Skeletal muscle satellite cell (primary cell): ENCODE data around the gene COL26A1.

Experiments used
- H3K27me3 ChIP-seq: 2 replicates; pipeline ENCODE4 v1.7.0; 2013; ENCODE audit warnings: low read length; ENCODE audit not compliant: control insufficient read depth, insufficient read depth
- H3K36me3 ChIP-seq: 2 replicates; pipeline ENCODE4 v1.7.0; 2013; ENCODE audit warnings: mild to moderate bottlenecking, control low read depth, low read length; ENCODE audit not compliant: insufficient read depth
- H3K4me1 ChIP-seq: 2 replicates; pipeline ENCODE4 v1.7.0; 2013; ENCODE audit warnings: low read length; ENCODE audit not compliant: control insufficient read depth, insufficient read depth
- H3K4me2 ChIP-seq: 2 replicates; pipeline ENCODE4 v1.7.0; 2013; ENCODE audit warnings: mild to moderate bottlenecking, low read length
- H3K4me3 ChIP-seq: 2 replicates; pipeline ENCODE4 v1.7.0; 2013; ENCODE audit warnings: low read length
- H3K9ac ChIP-seq: 2 replicates; pipeline ENCODE4 v1.7.0; 2013; ENCODE audit warnings: mild to moderate bottlenecking, low read depth, low read length, moderate library complexity
- H3K9me3 ChIP-seq: replicated peaks from 2 replicates; pipeline ENCODE4 v1.7.0; 2013; ENCODE audit warnings: mild to moderate bottlenecking, control low read depth, low read length

COL26A1 gene

GRCh38 chr7:101553018-101553770, 190.5 kb downstream of the COL26A1 start:
- H3K9ac ChIP-seq, result no peak overlapping the region
- no peaks in the 10 kb centered on the region for H3K36me3 ChIP-seq
- H3K9me3 ChIP-seq, result no peaks in the 10 kb centered on the region
- peaks cover 28% of the 10 kb centered on the region for H3K27me3 ChIP-seq
- H3K4me2 ChIP-seq, result no peak overlapping the region
- no peaks in the 10 kb centered on the region for H3K4me1 ChIP-seq
- no peak overlapping the region for H3K4me3 ChIP-seq

DNA sequence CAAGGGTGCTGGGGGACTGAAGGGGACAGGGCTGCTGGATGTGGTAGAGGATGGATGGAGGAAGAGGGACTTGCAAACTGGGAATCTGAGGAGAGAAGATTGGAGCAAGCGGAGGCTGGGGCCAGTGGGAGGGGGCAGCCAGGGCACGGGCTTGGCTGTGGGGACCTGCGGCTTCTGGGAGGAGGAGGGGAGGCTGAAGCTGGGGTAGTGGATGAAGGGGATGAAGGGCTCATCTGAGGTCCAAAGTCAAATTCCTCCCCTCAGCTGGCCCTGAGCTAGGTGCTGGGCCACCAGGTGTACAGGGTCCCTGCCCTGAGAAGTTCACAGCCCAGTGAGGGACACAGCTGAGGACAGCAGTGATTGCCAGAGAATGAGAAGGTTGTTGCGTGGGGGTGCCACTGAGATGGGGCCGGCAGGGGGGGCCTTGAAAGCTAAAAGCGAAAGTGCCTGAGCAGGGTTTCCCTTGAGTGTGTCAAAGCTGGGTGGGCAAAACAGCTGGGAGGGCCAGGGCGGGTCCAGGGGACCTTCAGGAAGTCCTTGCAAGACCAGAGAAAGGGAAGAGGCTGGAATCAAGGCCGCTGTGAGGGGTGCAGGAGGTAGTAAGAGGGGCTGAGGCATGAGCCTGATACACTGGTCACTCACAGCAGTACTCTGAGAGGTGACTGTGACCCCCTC, 191.2 kb downstream of the COL26A1 start:
- no peak overlapping the region for H3K4me2 ChIP-seq
- no peaks in the 10 kb centered on the region for H3K9me3 ChIP-seq
- H3K4me1 ChIP-seq, result no peaks in the 10 kb centered on the region
- no peaks in the 10 kb centered on the region for H3K36me3 ChIP-seq
- H3K9ac ChIP-seq, result no peak overlapping the region
- no peak overlapping the region for H3K4me3 ChIP-seq
- H3K27me3 ChIP-seq, result peaks cover 33% of the 10 kb centered on the region

DNA sequence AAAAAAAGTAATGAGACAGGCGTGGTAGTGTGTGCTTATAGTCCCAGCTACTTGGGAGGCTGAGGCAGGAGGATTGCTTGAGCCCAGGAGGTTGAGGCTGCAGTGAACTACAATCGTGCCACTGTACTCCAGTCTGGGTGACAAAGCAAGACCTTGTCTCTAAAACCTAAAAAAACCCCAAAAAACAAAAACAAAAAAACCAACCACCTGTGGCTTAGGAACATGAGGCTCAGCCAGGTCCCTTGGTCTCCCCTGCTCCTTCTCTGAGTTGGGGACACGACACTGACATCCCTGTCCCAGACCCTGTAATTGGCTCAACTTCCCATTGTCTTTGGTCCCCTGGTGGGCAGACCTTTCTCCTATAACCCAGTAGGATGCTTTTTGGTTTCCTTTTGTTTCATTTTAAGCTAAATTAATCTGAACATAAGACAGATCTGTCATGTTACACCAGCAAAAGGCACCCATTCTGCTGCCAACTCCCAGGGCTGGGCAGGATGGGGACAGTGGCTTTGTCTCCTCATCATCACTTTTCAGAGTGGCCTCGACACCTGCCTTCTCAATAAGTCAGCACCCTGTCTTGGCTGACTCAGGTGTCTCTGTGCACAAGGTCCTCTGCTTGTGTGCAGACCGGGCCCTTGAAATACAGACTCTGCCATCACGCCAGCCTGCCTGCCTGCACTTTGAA, 192.1 kb downstream of the COL26A1 start:
- Histone ChIP-seq H3K36me3 (no peaks in the 10 kb centered on the region), H3K27me3 (peaks cover 36% of the 10 kb centered on the region), H3K4me1 (no peaks in the 10 kb centered on the region), H3K9me3 (no peaks in the 10 kb centered on the region), H3K4me3 (no peak overlapping the region), H3K9ac (no peak overlapping the region), H3K4me2 (no peak overlapping the region)

DNA sequence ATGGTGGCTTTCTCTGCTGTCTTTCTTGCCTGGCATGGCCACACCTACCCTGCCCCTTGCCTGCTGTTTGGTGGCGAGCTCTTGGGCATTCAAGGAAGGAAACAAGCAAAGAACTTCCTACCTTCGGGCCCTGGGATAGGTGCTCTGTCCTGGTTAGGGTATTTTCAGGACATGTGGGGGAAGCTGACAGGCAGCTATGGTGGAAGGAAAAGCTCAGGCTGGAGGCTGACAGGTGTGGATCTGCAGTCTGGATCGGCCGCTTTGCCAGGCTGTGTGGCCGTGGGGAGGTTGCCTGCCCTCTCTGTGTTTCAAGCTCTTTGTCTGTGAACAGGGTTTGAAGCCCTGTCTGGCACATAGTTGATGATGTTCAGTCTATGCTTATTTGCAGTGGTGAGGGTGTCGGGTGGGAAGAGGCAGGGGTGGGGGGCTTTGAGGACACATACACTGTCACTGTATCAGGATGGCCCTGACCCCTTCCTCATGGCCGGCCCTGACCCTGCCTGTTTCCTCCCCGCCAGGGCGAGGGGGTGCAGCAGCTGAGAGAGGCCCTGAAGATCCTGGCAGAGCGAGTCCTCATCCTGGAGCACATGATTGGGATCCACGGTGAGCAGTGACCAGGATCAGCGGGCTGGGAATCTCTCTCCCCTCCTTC, 192.7 kb downstream of the COL26A1 start:
- Histone ChIP-seq H3K36me3 (no peaks in the 10 kb centered on the region), H3K4me2 (no peak overlapping the region), H3K27me3 (peaks cover 42% of the 10 kb centered on the region)

GRCh38 chr7:101555921-101556275, 193.2 kb downstream of the COL26A1 start:
- no peak overlapping the region for H3K4me3 ChIP-seq
- no peak overlapping the region for H3K9ac ChIP-seq
- H3K27me3 ChIP-seq, result peaks cover 46% of the 10 kb centered on the region
- no peaks in the 10 kb centered on the region for H3K4me1 ChIP-seq
- no peak overlapping the region for H3K4me2 ChIP-seq
- no peaks in the 10 kb centered on the region for H3K9me3 ChIP-seq
- H3K36me3 ChIP-seq, result no peaks in the 10 kb centered on the region

More for the DNA sequence above, 192.7 kb downstream of the COL26A1 start:
- Histone ChIP-seq H3K9me3 (no peaks in the 10 kb centered on the region), H3K4me1 (no peaks in the 10 kb centered on the region), H3K9ac (no peak overlapping the region), H3K4me3 (no peak overlapping the region)

GRCh38 chr7:101556453-101556968, 193.8 kb downstream of the COL26A1 start:
- Histone ChIP-seq H3K4me3 (no peak overlapping the region), H3K27me3 (peaks cover 49% of the 10 kb centered on the region), H3K9ac (no peak overlapping the region)

DNA sequence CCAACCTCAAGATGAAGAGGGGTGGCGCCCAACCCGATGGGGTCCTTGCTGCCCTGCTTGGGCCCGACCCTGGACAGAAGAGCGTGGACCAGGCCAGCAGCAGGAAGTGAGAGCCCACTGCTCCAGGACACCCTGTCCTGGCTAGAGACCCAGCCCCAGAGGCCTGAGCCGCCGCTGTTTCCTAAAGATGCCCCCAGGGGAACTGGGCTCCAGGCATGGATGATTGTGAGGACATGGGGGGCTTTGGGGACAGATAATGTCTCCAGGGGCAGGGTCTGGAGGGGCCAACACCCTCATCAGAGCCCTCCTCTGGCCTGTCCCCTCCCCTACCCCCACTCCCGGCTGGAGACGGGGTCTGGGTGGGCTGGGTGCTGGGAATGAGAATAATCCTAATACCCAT, 194.7 kb downstream of the COL26A1 start:
- Histone ChIP-seq H3K9ac (no peak overlapping the region), H3K9me3 (no peaks in the 10 kb centered on the region), H3K4me2 (no peak overlapping the region)

More at GRCh38 chr7:101556453-101556968, 193.8 kb downstream of the COL26A1 start:
- Histone ChIP-seq H3K9me3 (no peaks in the 10 kb centered on the region), H3K4me2 (no peak overlapping the region), H3K4me1 (no peaks in the 10 kb centered on the region), H3K36me3 (no peaks in the 10 kb centered on the region)

GRCh38 chr7:101557978-101558741, 195.5 kb downstream of the COL26A1 start:
- H3K9ac ChIP-seq, result no peak overlapping the region

More for the DNA sequence above, 194.7 kb downstream of the COL26A1 start:
- Histone ChIP-seq H3K36me3 (no peaks in the 10 kb centered on the region), H3K27me3 (peaks cover 54% of the 10 kb centered on the region), H3K4me3 (no peak overlapping the region), H3K4me1 (no peaks in the 10 kb centered on the region)

GRCh38 chr7:101558742-101559325, 196.2 kb downstream of the COL26A1 start:
- Histone ChIP-seq H3K27me3 (peaks cover 55% of the 10 kb centered on the region), H3K9ac (no peak overlapping the region), H3K36me3 (no peaks in the 10 kb centered on the region), H3K9me3 (no peaks in the 10 kb centered on the region), H3K4me2 (no peak overlapping the region), H3K4me3 (no peak overlapping the region), H3K4me1 (no peaks in the 10 kb centered on the region)

More at GRCh38 chr7:101557978-101558741, 195.5 kb downstream of the COL26A1 start:
- Histone ChIP-seq H3K27me3 (peaks cover 53% of the 10 kb centered on the region), H3K4me3 (no peak overlapping the region), H3K4me1 (no peaks in the 10 kb centered on the region), H3K36me3 (no peaks in the 10 kb centered on the region), H3K9me3 (no peaks in the 10 kb centered on the region), H3K4me2 (no peak overlapping the region)

GRCh38 chr7:101559586-101559985, 196.9 kb downstream of the COL26A1 start:
- Histone ChIP-seq H3K36me3 (no peaks in the 10 kb centered on the region), H3K9me3 (no peaks in the 10 kb centered on the region), H3K9ac (no peak overlapping the region), H3K4me2 (no peak overlapping the region), H3K27me3 (peaks cover 61% of the 10 kb centered on the region), H3K4me3 (no peak overlapping the region), H3K4me1 (no peaks in the 10 kb centered on the region)
